ENCODE results near the gene THEMIS2. TPM values are rescaled to one million over a fixed set of nuclear protein-coding genes. Genes with fewer than 3 reads are reported as not detected.
"Not testable (repeated sequence)": the region's sequence is repeated elsewhere in the genome, so short reads cannot be mapped to it uniquely, and the experiment has no call there.

Gene THEMIS2
- polyA plus RNA-seq, 1 donor from 2014 or later = 70.0 TPM

DNA sequence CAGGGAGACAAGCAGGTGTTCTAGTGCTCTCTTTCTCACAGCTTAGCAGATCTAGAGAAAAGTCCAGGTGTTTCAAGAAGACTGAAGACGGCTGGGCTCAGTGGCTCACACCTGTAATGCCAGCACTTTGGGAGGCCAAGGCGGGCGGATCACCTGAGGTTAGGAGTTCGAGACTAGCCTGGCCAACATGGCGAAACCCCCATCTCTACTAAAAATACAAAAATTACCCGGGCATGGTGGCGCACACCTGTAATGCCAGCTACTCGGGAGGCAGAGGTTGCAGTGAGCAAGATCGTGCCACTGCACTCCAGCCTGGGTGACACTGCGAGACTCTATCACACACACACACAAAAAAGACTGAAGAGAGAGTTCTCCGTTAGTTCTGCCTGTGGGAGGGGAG, 14.8 kb upstream of the THEMIS2 start:
- peaks cover 3 to 12% (median 5%) of the 10 kb centered on the region in 3 donors for H3K4me1 Mint-ChIP-seq
- H3K27ac Mint-ChIP-seq = peak overlapping the region in 1 of 3 donors; percentile 18
- not testable (repeated sequence) for H3K9me3 Mint-ChIP-seq, H3K4me3 Mint-ChIP-seq, H3K27me3 Mint-ChIP-seq, H3K36me3 Mint-ChIP-seq

DNA sequence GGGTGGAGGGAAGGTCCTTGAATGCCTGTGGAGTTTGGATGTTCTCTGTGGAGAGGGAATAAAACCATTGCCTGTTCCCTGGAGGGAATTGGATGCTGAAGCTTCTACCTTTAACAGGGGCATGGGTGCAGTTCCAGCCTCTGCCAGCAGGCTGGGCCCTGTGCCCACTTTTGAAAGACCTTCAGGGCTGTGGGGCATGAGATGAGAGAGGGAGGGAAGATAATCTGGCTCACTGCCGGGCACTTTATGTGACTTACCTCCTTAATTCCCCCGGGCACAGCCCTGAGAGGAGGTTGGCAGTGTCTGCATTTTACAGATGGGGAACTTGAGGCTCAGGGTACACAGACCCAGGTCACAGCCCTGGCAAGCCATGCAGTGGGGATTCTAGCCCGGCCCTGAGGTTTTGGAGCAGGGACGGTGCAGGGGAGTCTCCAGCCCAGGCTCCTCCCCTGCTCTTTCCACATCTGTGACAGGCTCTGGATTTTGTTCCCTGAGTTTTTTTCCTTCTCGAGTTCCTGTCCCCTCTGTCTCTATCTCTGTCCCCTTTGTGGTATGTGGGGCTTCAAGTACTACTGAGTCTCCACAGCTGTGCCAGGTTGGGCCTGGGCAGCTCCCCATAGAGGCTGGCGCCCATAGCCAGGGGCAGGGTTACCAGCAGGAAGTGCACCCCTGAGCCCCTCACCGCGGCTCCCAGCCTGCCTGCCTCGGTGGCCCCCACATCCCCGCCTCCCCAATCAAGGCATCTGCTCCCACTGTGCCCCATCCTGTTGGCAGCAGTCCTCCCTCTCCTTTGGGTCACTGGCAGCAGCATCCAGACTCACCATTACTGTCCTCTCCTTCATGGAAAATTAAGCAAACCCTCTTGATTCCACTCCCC, 14.0 kb upstream of the THEMIS2 start:
- H3K9me3 Mint-ChIP-seq = no peaks in the 10 kb centered on the region
- peak overlapping the region in 1 of 4 donors; percentile 2 for H3K4me3 Mint-ChIP-seq
- peak overlapping the region; percentile 5 to 78 (median 18) for H3K27ac Mint-ChIP-seq
- H3K27me3 Mint-ChIP-seq = peaks cover 2% of the 10 kb centered on the region
- H3K4me1 Mint-ChIP-seq = peaks cover 9 to 19% (median 11%) of the 10 kb centered on the region in 3 donors
- H3K36me3 Mint-ChIP-seq = no peaks in the 10 kb centered on the region

GRCh38 chr1:27858949-27859576, 13.3 kb upstream of the THEMIS2 start:
- Mint-ChIP-seq H3K27ac (no peak overlapping the region), H3K27me3 (peaks cover 2% of the 10 kb centered on the region), H3K4me3 (no peak overlapping the region), H3K36me3 (no peaks in the 10 kb centered on the region), H3K4me1 (peaks cover 14 to 25% (median 14%) of the 10 kb centered on the region in 3 donors), H3K9me3 (no peaks in the 10 kb centered on the region)

GRCh38 chr1:27861436-27861835, 10.9 kb upstream of the THEMIS2 start:
- peaks cover 2% of the 10 kb centered on the region for H3K27me3 Mint-ChIP-seq
- H3K4me3 Mint-ChIP-seq = no peak overlapping the region
- no peaks in the 10 kb centered on the region for H3K9me3 Mint-ChIP-seq
- peaks cover 18 to 42% (median 28%) of the 10 kb centered on the region in 3 donors for H3K4me1 Mint-ChIP-seq
- H3K27ac Mint-ChIP-seq = peak overlapping the region in 1 of 3 donors; percentile 49
- no peaks in the 10 kb centered on the region for H3K36me3 Mint-ChIP-seq

DNA sequence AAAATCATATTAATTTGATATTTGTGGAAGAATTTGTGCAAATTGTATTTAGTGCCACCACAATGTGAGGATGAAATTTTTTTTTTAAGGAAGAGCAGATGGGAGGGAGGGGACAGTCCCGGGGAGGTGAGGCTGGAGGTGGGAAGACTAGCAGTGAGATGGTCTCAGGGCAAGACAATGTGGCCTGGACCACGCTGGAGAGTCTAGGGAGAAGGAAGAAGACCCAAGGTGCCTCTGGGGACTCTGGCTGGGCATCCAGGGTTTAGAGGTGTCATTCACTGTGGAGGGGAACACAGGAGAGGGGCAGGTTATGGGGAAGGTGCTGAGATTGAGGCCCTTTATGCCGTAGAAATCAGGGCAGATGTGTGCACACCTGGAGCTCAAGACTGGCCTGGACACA, 10.3 kb upstream of the THEMIS2 start:
- peaks cover 20 to 42% (median 29%) of the 10 kb centered on the region in 3 donors for H3K4me1 Mint-ChIP-seq
- no peak overlapping the region for H3K4me3 Mint-ChIP-seq
- peak overlapping the region in 2 of 3 donors; percentile 69 to 92 for H3K27ac Mint-ChIP-seq
- no peaks in the 10 kb centered on the region for H3K36me3 Mint-ChIP-seq
- peaks cover 2% of the 10 kb centered on the region for H3K27me3 Mint-ChIP-seq
- H3K9me3 Mint-ChIP-seq = no peaks in the 10 kb centered on the region

GRCh38 chr1:27862671-27863537, 9.4 kb upstream of the THEMIS2 start:
- peak overlapping the region; percentile 13 to 92 (median 89) for H3K27ac Mint-ChIP-seq
- peak overlapping the region in 3 of 4 donors; percentile 14 to 89 (median 73) for H3K4me3 Mint-ChIP-seq
- H3K9me3 Mint-ChIP-seq = no peaks in the 10 kb centered on the region
- H3K36me3 Mint-ChIP-seq = no peaks in the 10 kb centered on the region
- peaks cover 21 to 45% (median 32%) of the 10 kb centered on the region in 3 donors for H3K4me1 Mint-ChIP-seq
- H3K27me3 Mint-ChIP-seq = peaks cover 2% of the 10 kb centered on the region

GRCh38 chr1:27863538-27863915, 8.8 kb upstream of the THEMIS2 start:
- peaks cover 18 to 45% (median 30%) of the 10 kb centered on the region in 3 donors for H3K4me1 Mint-ChIP-seq
- H3K27me3 Mint-ChIP-seq = peaks cover 2% of the 10 kb centered on the region
- H3K27ac Mint-ChIP-seq = peak overlapping the region in 2 of 3 donors; percentile 13 to 89
- no peaks in the 10 kb centered on the region for H3K36me3 Mint-ChIP-seq
- H3K4me3 Mint-ChIP-seq = peak overlapping the region in 1 of 4 donors; percentile 89
- H3K9me3 Mint-ChIP-seq = no peaks in the 10 kb centered on the region

GRCh38 chr1:27864264-27864895, 8.0 kb upstream of the THEMIS2 start:
- Mint-ChIP-seq H3K4me1 (peaks cover 25 to 50% (median 39%) of the 10 kb centered on the region in 3 donors), H3K27ac (peak overlapping the region; percentile 78 to 93 (median 89)), H3K27me3 (peaks cover 2% of the 10 kb centered on the region), H3K4me3 (peak overlapping the region in 3 of 4 donors; percentile 44 to 79 (median 58)), H3K9me3 (no peaks in the 10 kb centered on the region), H3K36me3 (no peaks in the 10 kb centered on the region)

GRCh38 chr1:27865821-27866220, 6.5 kb upstream of the THEMIS2 start:
- Mint-ChIP-seq H3K36me3 (no peaks in the 10 kb centered on the region), H3K4me1 (peaks cover 29 to 52% (median 44%) of the 10 kb centered on the region in 3 donors), H3K9me3 (no peaks in the 10 kb centered on the region), H3K27me3 (peaks cover 2% of the 10 kb centered on the region), H3K4me3 (peak overlapping the region in 2 of 4 donors; percentile 3 to 74), H3K27ac (peak overlapping the region in 1 of 3 donors; percentile 82)

DNA sequence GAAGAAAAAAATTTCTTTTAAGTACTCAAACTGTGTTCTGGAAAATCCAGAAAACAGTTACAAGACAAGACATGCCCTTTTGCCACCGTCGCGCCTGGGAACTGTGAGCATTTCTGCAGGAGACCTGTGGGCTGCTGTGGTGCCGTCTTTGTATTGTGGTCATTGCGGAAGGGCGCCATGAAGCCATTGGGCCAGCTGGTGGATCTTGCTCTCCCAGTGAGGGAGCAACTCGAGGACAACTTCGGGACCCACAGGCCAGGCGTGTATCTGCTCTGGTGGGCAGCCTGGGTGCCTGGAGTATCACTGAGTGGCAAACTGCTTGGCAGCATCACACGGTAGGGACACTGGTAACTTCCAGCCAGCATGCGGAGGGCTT, 3.8 kb upstream of the THEMIS2 start:
- Mint-ChIP-seq H3K9me3 (no peaks in the 10 kb centered on the region), H3K27me3 (no peaks in the 10 kb centered on the region), H3K36me3 (no peaks in the 10 kb centered on the region)

GRCh38 chr1:27868932-27869718, 3.2 kb upstream of the THEMIS2 start:
- H3K36me3 Mint-ChIP-seq = no peaks in the 10 kb centered on the region
- H3K27ac Mint-ChIP-seq = peak overlapping the region; percentile 93 to 97 (median 94)
- no peaks in the 10 kb centered on the region for H3K9me3 Mint-ChIP-seq
- H3K4me3 Mint-ChIP-seq = peak overlapping the region; percentile 57 to 96 (median 86)
- no peaks in the 10 kb centered on the region for H3K27me3 Mint-ChIP-seq
- peaks cover 20 to 42% (median 39%) of the 10 kb centered on the region in 3 donors for H3K4me1 Mint-ChIP-seq

More for the DNA sequence above, 3.8 kb upstream of the THEMIS2 start:
- H3K4me3 Mint-ChIP-seq = peak overlapping the region in 2 of 4 donors; percentile 3 to 96
- H3K27ac Mint-ChIP-seq = peak overlapping the region; percentile 93 to 97 (median 94)
- H3K4me1 Mint-ChIP-seq = peaks cover 22 to 44% (median 40%) of the 10 kb centered on the region in 3 donors

- H3K27ac Mint-ChIP-seq = peak overlapping the region; percentile 93 to 97 (median 94)
- H3K4me3 Mint-ChIP-seq = peak overlapping the region; percentile 57 to 96 (median 86)
- H3K4me1 Mint-ChIP-seq = peaks cover 16 to 41% (median 38%) of the 10 kb centered on the region in 3 donors
- no peaks in the 10 kb centered on the region for H3K27me3 Mint-ChIP-seq
- no peaks in the 10 kb centered on the region for H3K36me3 Mint-ChIP-seq
- H3K9me3 Mint-ChIP-seq = no peaks in the 10 kb centered on the region
These were observed 2.6 kb upstream of the THEMIS2 start for GRCh38 chr1:27869719-27870085.

DNA sequence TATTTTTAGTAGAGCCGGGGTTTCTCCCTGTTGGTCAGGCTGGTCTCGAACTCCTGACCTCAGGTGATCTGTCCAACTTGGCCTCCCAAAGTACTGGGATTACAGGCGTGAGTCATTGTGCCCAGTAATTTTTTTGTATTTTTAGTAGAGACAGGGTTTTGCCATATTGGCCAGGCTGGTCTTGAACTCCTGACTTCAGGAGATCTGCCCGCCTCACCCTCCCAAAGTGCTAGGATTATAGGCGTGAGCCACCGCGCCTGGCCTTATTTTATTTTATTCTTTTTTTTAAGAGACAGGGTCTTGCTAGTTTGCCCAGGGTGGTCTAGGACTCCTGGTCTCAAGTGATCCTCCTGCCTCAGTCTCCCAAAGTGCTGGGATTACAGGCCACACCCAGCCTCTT, 1.3 kb upstream of the THEMIS2 start:
- Mint-ChIP-seq H3K4me3 (peak overlapping the region in 3 of 4 donors; percentile 33 to 74 (median 68)), H3K4me1 (peaks cover 24 to 40% (median 37%) of the 10 kb centered on the region in 3 donors), H3K27ac (peak overlapping the region in 1 of 3 donors; percentile 75)
- H3K27me3 Mint-ChIP-seq, H3K36me3 Mint-ChIP-seq, H3K9me3 Mint-ChIP-seq: not testable (repeated sequence)
